ENCODE measurements around the gene AGO3. TPM values are rescaled to one million over a fixed set of nuclear protein-coding genes. Genes with fewer than 3 reads are reported as not detected.

Gene AGO3
- total and polyA plus RNA-seq, 2 of the 13 experiments (the other 11 are each of a cell fraction or from before 2014, with no cell fraction given): 21.2 to 27.1 TPM

DNA sequence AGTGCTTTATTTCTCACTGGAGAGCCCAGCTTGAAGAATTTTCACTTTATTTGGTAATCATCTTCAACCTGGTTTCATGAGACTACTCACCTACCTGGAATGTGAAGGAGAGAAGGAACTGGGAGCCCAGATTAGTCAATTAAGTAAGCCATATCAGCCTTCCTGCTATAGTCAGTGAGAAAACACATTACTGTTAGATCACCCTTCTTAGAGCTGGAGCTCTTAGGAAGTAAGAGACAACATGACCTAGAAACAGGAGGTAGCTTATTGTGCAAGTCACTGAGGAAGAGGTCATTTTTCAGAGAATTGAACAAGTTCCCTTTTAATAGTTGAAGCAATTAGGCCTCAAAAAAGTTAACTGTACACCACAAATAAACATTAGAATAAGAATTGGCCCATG is 103.8 kb downstream of the AGO3 start:
- ChIA-PET CTCF (ENCODE audit: low intra/inter-chr PET ratio, low total read pairs) (no interaction called here), POLR2A (no interaction called here)
- Histone ChIP-seq H3K9ac (ENCODE audit: insufficient read depth, low read depth, low read length) (no peak overlapping the region), H3K4me1 (ENCODE audit: insufficient read depth, low read length) (no peaks in the 10 kb centered on the region), H3K9me3 (ENCODE audit: low read length) (no peaks in the 10 kb centered on the region), H4K20me1 (ENCODE audit: insufficient read depth, low read length) (no peaks in the 10 kb centered on the region), H3K79me2 (ENCODE audit: insufficient read depth, low read length) (no peaks in the 10 kb centered on the region), H3K27me3 (ENCODE audit: control insufficient read depth in 1 of 2, insufficient read depth in 2 of 2, low read length in 2 of 2) (no peaks in the 10 kb centered on the region), H2AFZ (ENCODE audit: low read length) (no peak overlapping the region), H3K27ac (ENCODE audit: extremely low read length, insufficient read depth, low read length) (no peak overlapping the region), H3K36me3 (replicated peaks in 1 of 2; ENCODE audit: control insufficient read depth in 1 of 2, insufficient read depth in 2 of 2, low read length in 2 of 2) (peaks cover 2 to 32% of the 10 kb centered on the region in 2 experiments; a peak in 3 of 5 replicates), H3K4me2 (ENCODE audit: low read depth, low read length) (no peak overlapping the region), H3K4me3 (replicated peaks in 1 of 3; ENCODE audit: insufficient read depth in 1 of 3, low read depth in 2 of 3, low read length in 3 of 3) (no peak overlapping the region)
- TF ChIP-seq MTA3 (CRISPR knock-in tag; IDR thresholded peaks at IDR 0.05) (no peak), TARDBP (CRISPR knock-in tag; IDR thresholded peaks at IDR 0.05) (no peak), ADNP (CRISPR knock-in tag; IDR thresholded peaks at IDR 0.05) (no peak), ZSCAN25 (CRISPR knock-in tag; IDR thresholded peaks at IDR 0.05) (no peak), ZKSCAN8 (CRISPR knock-in tag; IDR thresholded peaks at IDR 0.05; ENCODE audit: borderline replicate concordance) (no peak), MTA1 (CRISPR knock-in tag; IDR thresholded peaks at IDR 0.05; ENCODE audit: borderline replicate concordance) (no peak), ZNF335 (CRISPR knock-in tag; IDR thresholded peaks at IDR 0.05) (no peak), ZSCAN21 (CRISPR knock-in tag; IDR thresholded peaks at IDR 0.05; ENCODE audit: borderline replicate concordance) (no peak), HOXA3 (CRISPR knock-in tag; IDR thresholded peaks at IDR 0.05) (no peak)
- TF ChIP-seq, protein P1, sequence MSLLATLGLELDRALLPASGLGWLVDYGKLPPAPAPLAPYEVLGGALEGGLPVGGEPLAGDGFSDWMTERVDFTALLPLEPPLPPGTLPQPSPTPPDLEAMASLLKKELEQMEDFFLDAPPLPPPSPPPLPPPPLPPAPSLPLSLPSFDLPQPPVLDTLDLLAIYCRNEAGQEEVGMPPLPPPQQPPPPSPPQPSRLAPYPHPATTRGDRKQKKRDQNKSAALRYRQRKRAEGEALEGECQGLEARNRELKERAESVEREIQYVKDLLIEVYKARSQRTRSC (CRISPR knock-in tag; IDR thresholded peaks at IDR 0.05; ENCODE audit: low read depth): no peak
- TF ChIP-seq, protein P2, sequence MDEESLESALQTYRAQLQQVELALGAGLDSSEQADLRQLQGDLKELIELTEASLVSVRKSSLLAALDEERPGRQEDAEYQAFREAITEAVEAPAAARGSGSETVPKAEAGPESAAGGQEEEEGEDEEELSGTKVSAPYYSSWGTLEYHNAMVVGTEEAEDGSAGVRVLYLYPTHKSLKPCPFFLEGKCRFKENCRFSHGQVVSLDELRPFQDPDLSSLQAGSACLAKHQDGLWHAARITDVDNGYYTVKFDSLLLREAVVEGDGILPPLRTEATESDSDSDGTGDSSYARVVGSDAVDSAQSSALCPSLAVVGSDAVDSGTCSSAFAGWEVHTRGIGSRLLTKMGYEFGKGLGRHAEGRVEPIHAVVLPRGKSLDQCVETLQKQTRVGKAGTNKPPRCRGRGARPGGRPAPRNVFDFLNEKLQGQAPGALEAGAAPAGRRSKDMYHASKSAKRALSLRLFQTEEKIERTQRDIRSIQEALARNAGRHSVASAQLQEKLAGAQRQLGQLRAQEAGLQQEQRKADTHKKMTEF (CRISPR knock-in tag; IDR thresholded peaks at IDR 0.05): no peak
- TF ChIP-seq, protein P3, sequence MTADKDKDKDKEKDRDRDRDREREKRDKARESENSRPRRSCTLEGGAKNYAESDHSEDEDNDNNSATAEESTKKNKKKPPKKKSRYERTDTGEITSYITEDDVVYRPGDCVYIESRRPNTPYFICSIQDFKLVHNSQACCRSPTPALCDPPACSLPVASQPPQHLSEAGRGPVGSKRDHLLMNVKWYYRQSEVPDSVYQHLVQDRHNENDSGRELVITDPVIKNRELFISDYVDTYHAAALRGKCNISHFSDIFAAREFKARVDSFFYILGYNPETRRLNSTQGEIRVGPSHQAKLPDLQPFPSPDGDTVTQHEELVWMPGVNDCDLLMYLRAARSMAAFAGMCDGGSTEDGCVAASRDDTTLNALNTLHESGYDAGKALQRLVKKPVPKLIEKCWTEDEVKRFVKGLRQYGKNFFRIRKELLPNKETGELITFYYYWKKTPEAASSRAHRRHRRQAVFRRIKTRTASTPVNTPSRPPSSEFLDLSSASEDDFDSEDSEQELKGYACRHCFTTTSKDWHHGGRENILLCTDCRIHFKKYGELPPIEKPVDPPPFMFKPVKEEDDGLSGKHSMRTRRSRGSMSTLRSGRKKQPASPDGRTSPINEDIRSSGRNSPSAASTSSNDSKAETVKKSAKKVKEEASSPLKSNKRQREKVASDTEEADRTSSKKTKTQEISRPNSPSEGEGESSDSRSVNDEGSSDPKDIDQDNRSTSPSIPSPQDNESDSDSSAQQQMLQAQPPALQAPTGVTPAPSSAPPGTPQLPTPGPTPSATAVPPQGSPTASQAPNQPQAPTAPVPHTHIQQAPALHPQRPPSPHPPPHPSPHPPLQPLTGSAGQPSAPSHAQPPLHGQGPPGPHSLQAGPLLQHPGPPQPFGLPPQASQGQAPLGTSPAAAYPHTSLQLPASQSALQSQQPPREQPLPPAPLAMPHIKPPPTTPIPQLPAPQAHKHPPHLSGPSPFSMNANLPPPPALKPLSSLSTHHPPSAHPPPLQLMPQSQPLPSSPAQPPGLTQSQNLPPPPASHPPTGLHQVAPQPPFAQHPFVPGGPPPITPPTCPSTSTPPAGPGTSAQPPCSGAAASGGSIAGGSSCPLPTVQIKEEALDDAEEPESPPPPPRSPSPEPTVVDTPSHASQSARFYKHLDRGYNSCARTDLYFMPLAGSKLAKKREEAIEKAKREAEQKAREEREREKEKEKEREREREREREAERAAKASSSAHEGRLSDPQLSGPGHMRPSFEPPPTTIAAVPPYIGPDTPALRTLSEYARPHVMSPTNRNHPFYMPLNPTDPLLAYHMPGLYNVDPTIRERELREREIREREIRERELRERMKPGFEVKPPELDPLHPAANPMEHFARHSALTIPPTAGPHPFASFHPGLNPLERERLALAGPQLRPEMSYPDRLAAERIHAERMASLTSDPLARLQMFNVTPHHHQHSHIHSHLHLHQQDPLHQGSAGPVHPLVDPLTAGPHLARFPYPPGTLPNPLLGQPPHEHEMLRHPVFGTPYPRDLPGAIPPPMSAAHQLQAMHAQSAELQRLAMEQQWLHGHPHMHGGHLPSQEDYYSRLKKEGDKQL (CRISPR knock-in tag; IDR thresholded peaks at IDR 0.05; ENCODE audit: low read depth): no peak
- TF ChIP-seq, protein P4, sequence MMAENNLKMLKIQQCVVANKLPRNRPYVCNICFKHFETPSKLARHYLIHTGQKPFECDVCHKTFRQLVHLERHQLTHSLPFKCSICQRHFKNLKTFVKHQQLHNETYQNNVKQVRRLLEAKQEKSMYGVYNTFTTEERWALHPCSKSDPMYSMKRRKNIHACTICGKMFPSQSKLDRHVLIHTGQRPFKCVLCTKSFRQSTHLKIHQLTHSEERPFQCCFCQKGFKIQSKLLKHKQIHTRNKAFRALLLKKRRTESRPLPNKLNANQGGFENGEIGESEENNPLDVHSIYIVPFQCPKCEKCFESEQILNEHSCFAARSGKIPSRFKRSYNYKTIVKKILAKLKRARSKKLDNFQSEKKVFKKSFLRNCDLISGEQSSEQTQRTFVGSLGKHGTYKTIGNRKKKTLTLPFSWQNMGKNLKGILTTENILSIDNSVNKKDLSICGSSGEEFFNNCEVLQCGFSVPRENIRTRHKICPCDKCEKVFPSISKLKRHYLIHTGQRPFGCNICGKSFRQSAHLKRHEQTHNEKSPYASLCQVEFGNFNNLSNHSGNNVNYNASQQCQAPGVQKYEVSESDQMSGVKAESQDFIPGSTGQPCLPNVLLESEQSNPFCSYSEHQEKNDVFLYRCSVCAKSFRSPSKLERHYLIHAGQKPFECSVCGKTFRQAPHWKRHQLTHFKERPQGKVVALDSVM (CRISPR knock-in tag; IDR thresholded peaks at IDR 0.05): no peak
- intact Hi-C loops (cut with micrococcal nuclease; ENCODE audit: unreplicated experiment): no loop called here
- in situ Hi-C loops (cut with HindIII; ENCODE audit: extremely low pct_ligation_motif_present, low pct_unique_long_range_greater_than_20kb): no loop called here
- ATAC-seq (no peak), DNase-seq (ENCODE audit: low spot score) (no peak), FAIRE-seq (no peak)
- no TSS peak for BruUV-seq (replicated peaks)
